Activated naive CD4-positive, alpha-beta T cell treated with anti-CD3 and anti-CD28 coated beads, Interleukin-2, amount 50 U/mL, for 72 hours (primary cell): ENCODE measurements around the gene TRIM8. TPM values are rescaled to one million over a fixed set of nuclear protein-coding genes. Genes with fewer than 3 reads are reported as not detected.
A peak's percentile ranks its signal among the peaks of the same experiment; 100 is the strongest.

Experiments used
- ATAC-seq, 2 donors: fragments of 150-1000 bp; cut with Tn5 transposase; 2 replicates each; pipeline ENCODE4 v1.10.0; 2021; ENCODE audit warnings: mild to moderate bottlenecking in 2 of 2, moderate library complexity in 2 of 2
- DNase-seq, 2 donors: peaks; one replicate each; pipeline ENCODE4 v3.0.0; 2021 to 2022; ENCODE audit warnings: low spot score in 2 of 2
- H3K27ac Mint-ChIP-seq, 2 donors: one replicate each; pipeline ENCODE4 v1.8.0; 2022; ENCODE audit warnings: mild to moderate bottlenecking in 2 of 2, mixed read lengths in 2 of 2
- H3K36me3 Mint-ChIP-seq, 2 donors: one replicate each; pipeline ENCODE4 v1.8.0; 2022; ENCODE audit warnings: mixed read lengths in 2 of 2
- H3K9me3 Mint-ChIP-seq, 2 donors: one replicate each; pipeline ENCODE4 v1.8.0; 2022; ENCODE audit warnings: mixed read lengths in 2 of 2
- total RNA-seq, 2 donors: library from RNA; stranded (reverse); gene quantifications; one replicate each; pipeline ENCODE4 v1.2.3, GENCODE V29; 2022

The TRIM8 gene
- total RNA-seq, 2 donors from 2014 or later = 22.9 to 47.3 TPM

- no peak for ATAC-seq
- Mint-ChIP-seq H3K27ac (peak overlapping the region in 1 of 2 donors; percentile 13), H3K36me3 (no peaks in the 10 kb centered on the region), H3K9me3 (no peaks in the 10 kb centered on the region)
- DNase-seq = no peak
These were observed 32.7 kb upstream of the TRIM8 start for GRCh38 chr10:102611514-102612087.

GRCh38 chr10:102612964-102613275 is 31.4 kb upstream of the TRIM8 start:
- peak; percentile 50 to 84 for ATAC-seq
- no peak for DNase-seq
- no peaks in the 10 kb centered on the region for H3K36me3 Mint-ChIP-seq
- no peaks in the 10 kb centered on the region for H3K9me3 Mint-ChIP-seq
- H3K27ac Mint-ChIP-seq = peak overlapping the region; percentile 48 to 83

GRCh38 chr10:102613286-102613685 is 31.0 kb upstream of the TRIM8 start:
- peak overlapping the region; percentile 48 to 83 for H3K27ac Mint-ChIP-seq
- DNase-seq (no peak), ATAC-seq (no peak)
- no peaks in the 10 kb centered on the region for H3K9me3 Mint-ChIP-seq
- H3K36me3 Mint-ChIP-seq = no peaks in the 10 kb centered on the region

GRCh38 chr10:102613785-102614184 is 30.5 kb upstream of the TRIM8 start:
- DNase-seq (no peak), ATAC-seq (no peak)
- H3K27ac Mint-ChIP-seq = peak overlapping the region in 1 of 2 donors; percentile 48
- no peaks in the 10 kb centered on the region for H3K36me3 Mint-ChIP-seq
- H3K9me3 Mint-ChIP-seq = no peaks in the 10 kb centered on the region

GRCh38 chr10:102614888-102615287 is 29.4 kb upstream of the TRIM8 start:
- DNase-seq = no peak
- H3K9me3 Mint-ChIP-seq = no peaks in the 10 kb centered on the region

GRCh38 chr10:102615361-102615760 is 28.9 kb upstream of the TRIM8 start:
- ATAC-seq = peak in 1 of 2 donors; percentile 57
- Mint-ChIP-seq H3K36me3 (no peaks in the 10 kb centered on the region), H3K27ac (peak overlapping the region in 1 of 2 donors; percentile 24), H3K9me3 (no peaks in the 10 kb centered on the region)
- DNase-seq = peak in 1 of 2 donors; percentile 28

More at GRCh38 chr10:102614888-102615287, 29.4 kb upstream of the TRIM8 start:
- ATAC-seq = no peak
- peak overlapping the region in 1 of 2 donors; percentile 24 for H3K27ac Mint-ChIP-seq
- no peaks in the 10 kb centered on the region for H3K36me3 Mint-ChIP-seq

- Mint-ChIP-seq H3K27ac (no peak overlapping the region), H3K9me3 (no peaks in the 10 kb centered on the region), H3K36me3 (no peaks in the 10 kb centered on the region)
- no peak for DNase-seq
- ATAC-seq = no peak
These were observed 28.1 kb upstream of the TRIM8 start for GRCh38 chr10:102616066-102616770.

GRCh38 chr10:102617041-102617440 is 27.2 kb upstream of the TRIM8 start:
- Mint-ChIP-seq H3K9me3 (no peaks in the 10 kb centered on the region), H3K36me3 (no peaks in the 10 kb centered on the region), H3K27ac (no peak overlapping the region)
- ATAC-seq (no peak), DNase-seq (no peak)

GRCh38 chr10:102617816-102618215 is 26.5 kb upstream of the TRIM8 start:
- no peak for ATAC-seq
- DNase-seq = no peak
- Mint-ChIP-seq H3K9me3 (no peaks in the 10 kb centered on the region), H3K27ac (no peak overlapping the region), H3K36me3 (no peaks in the 10 kb centered on the region)

GRCh38 chr10:102619281-102619981 is 24.8 kb upstream of the TRIM8 start:
- Mint-ChIP-seq H3K27ac (peak overlapping the region in 1 of 2 donors; percentile 50), H3K9me3 (no peaks in the 10 kb centered on the region), H3K36me3 (no peaks in the 10 kb centered on the region)
- ATAC-seq (no peak), DNase-seq (no peak)

- Mint-ChIP-seq H3K27ac (peak overlapping the region in 1 of 2 donors; percentile 60), H3K9me3 (no peaks in the 10 kb centered on the region), H3K36me3 (no peaks in the 10 kb centered on the region)
- ATAC-seq = no peak
- no peak for DNase-seq
These were observed 24.1 kb upstream of the TRIM8 start for GRCh38 chr10:102620138-102620590.

GRCh38 chr10:102620591-102621442 is 23.5 kb upstream of the TRIM8 start:
- Mint-ChIP-seq H3K36me3 (no peaks in the 10 kb centered on the region), H3K9me3 (no peaks in the 10 kb centered on the region), H3K27ac (peak overlapping the region in 1 of 2 donors; percentile 68)
- ATAC-seq (peak in 1 of 2 donors; percentile 20), DNase-seq (no peak)

GRCh38 chr10:102621443-102622325 is 22.6 kb upstream of the TRIM8 start:
- peak overlapping the region in 1 of 2 donors; percentile 68 for H3K27ac Mint-ChIP-seq
- no peak for ATAC-seq
- no peaks in the 10 kb centered on the region for H3K9me3 Mint-ChIP-seq
- no peaks in the 10 kb centered on the region for H3K36me3 Mint-ChIP-seq
- DNase-seq = no peak

GRCh38 chr10:102624094-102624493 is 20.2 kb upstream of the TRIM8 start:
- DNase-seq (no peak), ATAC-seq (no peak)
- Mint-ChIP-seq H3K36me3 (no peaks in the 10 kb centered on the region), H3K27ac (no peak overlapping the region), H3K9me3 (no peaks in the 10 kb centered on the region)

GRCh38 chr10:102624751-102625645 is 19.3 kb upstream of the TRIM8 start:
- ATAC-seq (no peak), DNase-seq (no peak)
- H3K36me3 Mint-ChIP-seq = no peaks in the 10 kb centered on the region
- no peak overlapping the region for H3K27ac Mint-ChIP-seq
- no peaks in the 10 kb centered on the region for H3K9me3 Mint-ChIP-seq
